HG03575 (cell line): ENCODE results near the gene CYP26C1.

Experiments
- ATAC-seq: cut with Tn5 transposase; IDR thresholded peaks from one replicate; pipeline ENCODE4 v1.9.1; 2021; ENCODE audit not compliant: unreplicated experiment, insufficient number of reproducible peaks, low FRiP score; ENCODE audit errors: extremely low read depth

The CYP26C1 gene

GRCh38 chr10:93074597-93075368, 14.2 kb downstream of the CYP26C1 start:
- ATAC-seq: no peak

GRCh38 chr10:93075369-93076221, 15.0 kb downstream of the CYP26C1 start:
- no peak for ATAC-seq

DNA sequence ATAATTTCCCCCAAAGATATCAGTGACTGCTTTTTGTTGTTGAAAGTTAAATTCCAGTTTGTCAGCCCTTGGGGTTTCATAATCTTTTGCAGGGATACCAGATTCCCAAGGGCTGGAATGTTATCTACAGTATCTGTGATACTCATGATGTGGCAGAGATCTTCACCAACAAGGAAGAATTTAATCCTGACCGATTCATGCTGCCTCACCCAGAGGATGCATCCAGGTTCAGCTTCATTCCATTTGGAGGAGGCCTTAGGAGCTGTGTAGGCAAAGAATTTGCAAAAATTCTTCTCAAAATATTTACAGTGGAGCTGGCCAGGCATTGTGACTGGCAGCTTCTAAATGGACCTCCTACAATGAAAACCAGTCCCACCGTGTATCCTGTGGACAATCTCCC, 16.3 kb downstream of the CYP26C1 start:
- no peak for ATAC-seq

DNA sequence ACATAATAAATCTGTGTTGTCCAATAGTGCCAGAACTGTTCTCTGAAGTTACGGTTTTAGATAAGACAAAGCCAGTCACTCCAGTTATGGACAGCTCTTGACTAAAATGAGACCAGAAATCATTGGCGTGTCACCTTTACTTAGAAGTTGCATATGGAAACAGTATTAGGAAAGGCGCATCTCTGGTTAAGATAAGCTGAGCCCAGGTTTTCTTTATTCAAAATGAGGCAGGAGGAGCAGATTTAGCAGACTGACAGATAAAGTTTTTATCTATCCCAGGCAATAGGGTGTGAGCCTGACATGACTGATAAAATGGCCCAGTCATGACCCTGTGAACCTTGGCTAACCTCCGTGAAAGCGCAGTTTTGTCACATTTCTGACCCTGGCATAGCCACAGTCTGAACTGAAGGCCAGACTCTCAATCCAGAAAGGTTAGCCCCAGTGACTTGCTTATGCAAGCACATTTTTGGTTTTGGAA, 17.3 kb downstream of the CYP26C1 start:
- ATAC-seq: no peak

- no peak for ATAC-seq
Observed at GRCh38 chr10:93079663-93080349, 19.2 kb downstream of the CYP26C1 start.

- ATAC-seq: no peak
Observed at GRCh38 chr10:93080350-93081046, 19.9 kb downstream of the CYP26C1 start.

- no peak for ATAC-seq
Observed at GRCh38 chr10:93081318-93081717, 20.7 kb downstream of the CYP26C1 start.

- no peak for ATAC-seq
Observed at GRCh38 chr10:93081834-93082233, 21.2 kb downstream of the CYP26C1 start.

DNA sequence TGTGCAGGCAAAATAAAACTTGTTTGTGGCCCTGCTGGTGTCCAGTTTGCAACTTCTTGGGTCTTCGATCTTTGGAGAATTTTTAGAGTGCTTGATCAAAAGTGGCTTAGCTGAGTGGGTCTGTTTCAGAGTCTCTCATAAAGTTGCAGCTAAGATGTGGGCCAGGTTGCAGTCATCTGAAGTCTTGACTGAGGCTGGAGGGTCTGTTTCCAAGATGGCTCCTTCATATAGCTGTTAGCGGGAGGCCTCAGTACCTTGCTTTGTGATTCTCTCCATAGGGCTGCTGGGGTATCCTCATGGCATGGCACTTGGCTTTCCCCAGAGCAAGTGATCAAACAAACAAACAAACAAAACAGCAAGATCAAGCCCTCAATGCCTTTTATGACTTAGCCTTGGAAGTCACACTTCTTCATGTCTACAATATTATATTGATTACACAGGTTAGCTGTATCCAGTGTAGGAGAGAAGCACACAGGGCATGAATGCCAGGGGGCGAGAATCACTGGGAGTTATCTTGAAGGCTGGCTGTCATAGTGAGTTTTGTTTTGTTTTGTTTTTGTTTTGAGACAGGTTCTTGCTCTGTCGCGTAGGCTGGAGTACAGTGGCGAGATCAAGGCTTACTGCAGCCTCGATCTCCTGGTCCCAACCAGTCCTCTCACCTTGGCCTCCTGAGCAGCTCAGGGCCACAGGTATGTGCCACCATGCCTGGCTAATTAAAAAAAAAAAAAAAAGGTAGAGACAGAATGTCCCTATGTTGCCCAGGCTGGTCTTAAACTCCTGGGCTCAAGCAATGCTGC, 23.3 kb downstream of the CYP26C1 start:
- ATAC-seq: no peak

DNA sequence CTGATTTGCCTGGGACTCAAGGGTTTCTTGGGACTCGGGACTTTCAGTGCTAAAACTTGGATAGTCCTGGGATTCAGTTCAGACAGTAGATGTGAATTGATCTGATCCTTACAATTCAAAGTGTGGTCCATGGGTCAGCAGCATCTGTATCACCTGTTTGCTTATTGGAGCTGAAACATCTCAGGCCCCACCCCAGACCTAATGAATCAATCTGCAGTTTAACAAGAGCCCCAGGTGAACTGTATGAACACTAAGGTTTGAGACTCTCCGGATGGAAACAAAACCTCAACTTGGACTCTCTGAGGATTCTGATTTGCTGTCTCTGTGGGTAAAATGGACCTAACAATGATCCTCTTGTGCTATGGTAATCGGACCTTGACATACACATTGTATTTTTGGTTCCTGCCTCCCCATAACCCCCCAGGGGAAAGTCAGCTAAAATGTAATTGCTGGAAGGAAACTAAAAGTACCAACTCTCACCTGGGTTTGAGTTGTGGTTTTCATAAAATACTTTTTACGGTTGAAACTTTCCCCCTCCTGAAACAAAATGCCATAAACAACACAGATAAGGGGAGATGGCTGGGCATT, 24.8 kb downstream of the CYP26C1 start:
- ATAC-seq: no peak

DNA sequence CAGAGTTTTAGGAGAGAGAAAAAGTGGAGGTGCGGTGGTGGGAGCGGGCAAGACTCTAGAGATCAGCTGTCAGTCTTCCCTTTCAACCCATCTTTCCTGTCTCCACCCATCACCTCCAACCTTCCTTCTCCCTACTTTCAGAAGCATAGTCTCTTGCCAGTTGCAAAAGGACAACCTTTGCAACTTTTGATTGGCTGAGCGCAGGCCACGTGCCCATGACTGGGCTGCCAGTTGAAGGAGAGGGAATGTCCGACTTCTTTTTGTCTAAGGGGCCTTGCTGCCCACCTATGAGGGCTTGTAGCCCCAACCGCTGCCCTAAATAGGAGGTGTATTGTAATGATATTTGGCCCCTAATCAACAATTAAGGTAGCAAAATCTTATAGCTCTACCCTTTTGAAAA, 25.7 kb downstream of the CYP26C1 start:
- ATAC-seq: no peak

DNA sequence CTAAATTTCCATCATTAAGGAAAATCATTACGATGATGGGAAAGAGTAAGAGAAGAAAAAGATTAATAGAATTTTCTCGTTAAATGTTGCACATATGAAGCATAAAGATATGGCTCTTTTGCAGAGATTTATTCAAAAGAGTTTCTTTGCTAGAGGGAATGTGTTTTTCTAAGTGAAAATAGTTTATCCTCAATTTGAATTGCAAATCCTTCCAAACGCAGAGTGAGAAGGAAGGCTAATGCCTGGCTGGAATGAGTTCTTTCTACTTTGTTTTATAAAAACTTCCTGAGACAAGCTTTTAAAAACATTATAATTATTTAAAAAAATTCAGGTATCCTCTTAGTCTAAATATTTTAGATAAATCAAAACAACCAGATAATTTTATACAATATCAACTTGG, 27.2 kb downstream of the CYP26C1 start:
- ATAC-seq: no peak

DNA sequence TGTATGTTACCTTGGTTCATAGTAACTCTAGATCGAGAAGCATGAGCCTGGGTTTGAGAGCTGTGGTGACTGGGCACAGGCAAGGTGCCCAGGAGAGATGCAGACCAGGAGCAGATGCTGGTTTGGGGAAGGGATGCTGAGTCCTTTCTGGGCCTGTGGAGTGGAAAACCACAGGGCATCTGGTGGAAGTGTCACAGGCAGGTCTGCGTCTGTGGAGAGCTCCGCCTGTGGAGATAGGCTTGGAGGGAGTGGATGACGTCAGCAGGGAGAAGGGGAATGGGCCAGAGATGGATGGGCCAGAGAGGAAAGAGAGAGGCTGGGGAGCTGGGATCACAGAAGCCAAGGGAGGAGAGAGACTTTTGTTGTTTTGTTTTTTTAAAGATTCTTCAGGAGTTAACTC, 27.9 kb downstream of the CYP26C1 start:
- ATAC-seq: no peak

- ATAC-seq: no peak
Observed at GRCh38 chr10:93090619-93091018, 30.0 kb downstream of the CYP26C1 start.

DNA sequence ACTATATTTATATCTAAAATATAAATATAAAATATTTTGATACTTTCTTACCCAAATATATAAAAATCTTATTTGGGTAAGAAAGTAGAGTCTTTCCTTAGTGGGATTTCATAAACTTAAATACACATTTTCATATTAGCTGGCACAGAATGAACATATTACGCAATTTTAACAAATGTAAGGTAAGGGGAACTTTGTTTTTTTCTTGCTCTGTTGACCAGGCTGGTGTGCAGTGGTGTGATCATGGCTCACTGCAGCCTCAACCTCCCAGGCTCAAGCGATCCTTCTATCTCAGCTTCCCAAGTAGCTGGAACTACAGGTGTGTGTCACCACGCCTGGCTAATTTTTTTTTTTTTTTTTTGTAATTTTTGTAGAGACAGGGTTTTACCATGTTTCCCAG, 31.4 kb downstream of the CYP26C1 start:
- ATAC-seq: no peak

DNA sequence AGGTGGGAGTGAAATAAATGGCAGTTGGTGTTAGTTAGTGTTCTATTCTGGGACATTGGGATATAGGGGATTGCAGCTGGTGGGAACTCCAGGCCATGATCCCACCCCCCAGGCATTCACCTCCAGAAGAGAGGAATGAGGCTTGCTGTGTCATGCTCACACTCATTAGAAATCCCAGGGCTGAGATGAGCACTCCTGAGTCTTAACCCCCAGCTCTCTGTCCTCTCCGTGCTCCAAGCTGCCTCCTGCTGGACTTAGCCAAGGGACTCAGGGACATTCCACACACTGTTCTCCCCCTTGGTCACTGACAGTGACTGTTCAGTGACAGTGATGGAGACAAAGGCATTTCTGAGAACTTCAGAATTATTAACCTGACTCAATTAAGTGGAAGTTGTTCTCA, 34.6 kb downstream of the CYP26C1 start:
- ATAC-seq: no peak

DNA sequence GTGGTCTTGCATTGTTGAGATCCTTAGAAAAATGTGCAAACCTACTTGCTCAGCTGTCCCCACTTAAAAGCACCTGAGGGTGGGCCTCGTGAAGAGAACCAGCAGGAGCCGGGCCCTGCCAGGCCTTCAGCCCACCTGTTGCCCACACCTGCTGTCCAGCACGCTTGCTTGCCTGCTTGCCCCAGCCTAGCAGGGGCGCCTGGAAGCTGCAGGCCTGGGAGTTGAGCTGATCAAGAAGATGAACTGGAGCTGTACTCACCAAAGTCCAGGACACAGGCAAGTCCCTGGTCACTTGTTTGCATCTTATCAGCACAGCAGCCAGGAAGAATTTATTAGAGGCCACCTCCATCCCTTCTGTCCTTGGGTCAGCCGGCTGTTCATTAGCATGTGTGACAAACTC, 36.3 kb downstream of the CYP26C1 start:
- ATAC-seq: no peak

DNA sequence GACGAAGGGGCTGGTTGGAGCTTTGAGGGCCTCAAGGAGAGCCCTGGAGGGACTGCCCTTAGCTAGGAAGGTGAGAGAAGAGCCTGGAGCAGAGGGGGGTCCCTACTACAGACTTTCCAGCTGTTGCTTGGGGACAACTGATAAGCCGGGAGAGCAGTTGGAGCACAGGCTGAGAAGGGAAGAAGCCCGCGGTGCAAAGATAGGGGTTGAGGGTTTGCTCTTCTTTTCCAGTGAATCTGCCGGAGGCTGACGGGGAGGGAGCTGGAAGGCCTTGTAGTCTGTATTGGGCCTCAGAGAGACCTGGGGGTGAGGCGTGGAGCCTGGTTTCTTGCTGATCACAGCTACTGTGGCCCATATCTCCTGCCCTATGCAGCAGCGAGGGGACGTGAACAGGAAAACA, 36.8 kb downstream of the CYP26C1 start:
- ATAC-seq: no peak
